Stimulated activated memory B cell treated with anti-CD40 and anti-IgM and Interleukin-4, amounts not matched to agents 10 μg/mL and 1 μg/mL and 100 μg/mL, for 72 hours (primary cell): ENCODE measurements around the gene INPP5A.

Experiments
- ATAC-seq: fragments of 150-1000 bp; cut with Tn5 transposase; 2 replicates; pipeline ENCODE4 v1.10.0; 2021
- H3K27ac Mint-ChIP-seq: one replicate; pipeline ENCODE4 v1.8.0; 2022; ENCODE audit warnings: mild to moderate bottlenecking, mixed read lengths
- H3K27me3 Mint-ChIP-seq: one replicate; pipeline ENCODE4 v1.8.0; 2022; ENCODE audit warnings: mixed read lengths
- H3K36me3 Mint-ChIP-seq: one replicate; pipeline ENCODE4 v1.8.0; 2022; ENCODE audit warnings: mixed read lengths
- H3K4me1 Mint-ChIP-seq: one replicate; pipeline ENCODE4 v1.8.0; 2022; ENCODE audit warnings: mixed read lengths
- H3K4me3 Mint-ChIP-seq: one replicate; pipeline ENCODE4 v1.8.0; 2022; ENCODE audit warnings: mild to moderate bottlenecking, moderate library complexity, mixed read lengths
- H3K9me3 Mint-ChIP-seq: one replicate; pipeline ENCODE4 v1.8.0; 2022; ENCODE audit warnings: mixed read lengths

Gene INPP5A

DNA sequence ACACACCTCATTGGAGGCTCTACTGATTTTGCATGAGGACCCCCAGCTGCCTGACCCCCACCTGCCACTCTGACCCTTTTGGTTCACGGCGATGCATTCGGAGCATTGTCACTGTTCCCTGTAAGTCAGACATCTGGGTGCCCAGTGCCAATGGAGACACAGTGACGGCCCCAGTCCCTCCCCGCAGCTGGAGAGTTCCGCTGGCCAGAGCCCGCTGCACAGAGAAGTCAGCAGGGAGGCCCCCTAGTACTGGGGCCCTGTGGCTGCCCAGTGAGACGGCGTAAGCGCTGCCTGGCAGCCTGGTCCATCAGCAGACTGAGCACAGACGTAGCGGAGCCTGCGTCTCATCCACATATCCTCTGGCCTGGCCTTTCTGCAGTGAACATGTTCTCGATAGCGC, 170.9 kb downstream of the INPP5A start:
- H3K4me1 Mint-ChIP-seq, result no peaks in the 10 kb centered on the region
- H3K27ac Mint-ChIP-seq, result no peak overlapping the region
- peaks cover 82% of the 10 kb centered on the region for H3K36me3 Mint-ChIP-seq
- no peaks in the 10 kb centered on the region for H3K27me3 Mint-ChIP-seq
- no peak overlapping the region for H3K4me3 Mint-ChIP-seq
- ATAC-seq, result no peak
- peaks cover 13% of the 10 kb centered on the region for H3K9me3 Mint-ChIP-seq

DNA sequence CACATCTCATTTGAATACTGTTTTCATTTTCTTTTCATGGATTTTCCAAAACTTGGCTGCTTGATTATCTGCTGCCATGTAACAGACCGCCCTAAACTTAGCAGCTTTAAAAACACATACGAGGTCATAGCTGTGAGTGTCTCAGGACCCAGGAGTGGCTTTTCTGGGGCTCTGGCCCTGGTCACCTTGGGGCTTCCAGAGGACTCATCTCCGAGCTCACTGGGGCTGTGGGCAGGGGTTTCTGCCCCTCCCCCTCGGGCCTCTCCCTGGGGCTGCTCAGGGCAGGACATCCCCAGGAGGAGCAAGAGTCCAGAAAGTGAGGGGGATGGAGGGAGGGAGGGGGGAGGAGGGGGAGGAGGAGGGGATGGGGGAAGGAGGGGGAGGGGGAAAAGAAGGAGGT, 171.3 kb downstream of the INPP5A start:
- Mint-ChIP-seq H3K4me3 (no peak overlapping the region), H3K9me3 (peaks cover 8% of the 10 kb centered on the region), H3K27ac (no peak overlapping the region), H3K4me1 (no peaks in the 10 kb centered on the region), H3K27me3 (no peaks in the 10 kb centered on the region), H3K36me3 (peaks cover 77% of the 10 kb centered on the region)
- no peak for ATAC-seq

- ATAC-seq, result no peak
- no peaks in the 10 kb centered on the region for H3K27me3 Mint-ChIP-seq
- no peaks in the 10 kb centered on the region for H3K4me1 Mint-ChIP-seq
Observed at GRCh38 chr10:132709471-132709951, 171.9 kb downstream of the INPP5A start.

DNA sequence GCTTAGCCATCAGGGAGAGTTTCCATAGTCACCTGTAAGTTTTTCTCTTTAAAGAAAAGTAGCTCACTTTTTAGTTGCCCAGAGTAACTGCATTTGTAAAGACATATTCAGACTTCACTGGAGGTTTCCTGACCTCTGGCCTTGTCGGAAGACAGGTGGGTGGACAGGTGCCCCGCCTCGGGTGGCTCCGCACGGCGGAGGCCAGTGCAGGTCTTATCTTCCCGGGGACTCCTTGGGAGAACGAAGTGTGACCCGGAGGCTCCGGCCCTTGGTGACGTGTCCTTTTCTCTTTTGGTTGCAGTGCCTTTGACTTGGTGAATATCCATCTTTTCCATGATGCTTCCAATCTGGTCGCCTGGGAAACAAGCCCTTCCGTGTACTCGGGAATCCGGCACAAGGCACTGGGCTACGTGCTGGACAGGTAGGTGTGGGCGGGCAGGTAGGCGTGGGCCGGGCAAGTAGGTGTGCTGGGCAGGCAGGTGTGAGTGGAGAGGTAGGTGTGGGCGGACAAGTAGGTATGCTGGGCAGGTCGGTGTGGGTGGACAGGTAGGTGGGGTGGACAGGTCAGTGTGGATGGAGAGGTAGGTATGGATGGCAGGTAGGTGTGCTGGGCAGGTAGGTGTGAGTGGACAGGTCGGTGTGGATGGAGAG, 172.6 kb downstream of the INPP5A start:
- Mint-ChIP-seq H3K4me3 (no peak overlapping the region), H3K36me3 (peaks cover 65% of the 10 kb centered on the region), H3K9me3 (peaks cover 4% of the 10 kb centered on the region), H3K27ac (no peak overlapping the region), H3K27me3 (no peaks in the 10 kb centered on the region), H3K4me1 (no peaks in the 10 kb centered on the region)
- ATAC-seq, result no peak

More at GRCh38 chr10:132709471-132709951, 171.9 kb downstream of the INPP5A start:
- Mint-ChIP-seq H3K27ac (no peak overlapping the region), H3K4me3 (no peak overlapping the region), H3K9me3 (peaks cover 6% of the 10 kb centered on the region), H3K36me3 (peaks cover 71% of the 10 kb centered on the region)

DNA sequence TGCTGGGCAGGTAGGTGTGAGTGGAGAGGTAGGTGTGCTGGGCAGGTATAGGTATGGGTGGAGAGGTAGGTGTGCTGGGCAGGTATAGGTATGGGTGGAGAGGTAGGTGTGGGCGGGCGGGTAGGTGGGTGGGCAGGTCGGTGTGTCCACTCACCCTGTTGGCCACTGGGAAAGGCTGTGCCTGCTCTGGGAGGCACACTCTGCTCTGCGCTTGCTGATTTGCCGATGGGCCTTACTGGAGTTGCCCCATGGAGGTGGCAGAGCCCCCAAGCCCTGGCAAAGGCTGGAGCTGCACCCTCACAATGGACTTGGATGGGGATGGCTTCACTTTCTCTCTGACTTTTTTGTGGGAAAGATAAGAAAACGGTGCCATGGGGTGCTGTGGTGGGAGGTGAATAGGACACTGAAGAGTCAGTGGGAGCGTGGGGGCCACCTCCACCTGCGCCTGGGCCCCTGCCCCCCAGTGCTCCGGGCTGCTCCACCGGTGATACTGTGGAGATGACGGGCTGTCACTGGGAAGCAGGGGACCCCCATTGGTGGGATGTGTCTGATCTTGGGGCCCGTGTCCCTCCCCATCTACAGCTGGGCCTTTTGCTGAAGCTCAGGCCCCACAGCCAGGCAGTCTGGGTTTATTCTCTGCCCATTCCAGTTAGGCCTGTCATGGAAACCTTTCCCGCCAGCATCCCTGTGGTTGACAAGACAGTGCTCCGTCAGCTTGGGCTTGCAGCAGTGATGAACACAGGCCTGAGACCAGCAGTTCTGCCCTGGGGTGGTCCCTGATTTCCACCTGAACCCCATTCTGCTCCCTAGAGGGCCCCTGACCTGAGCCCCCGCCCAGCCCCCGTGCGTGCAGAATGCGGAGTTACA, 173.4 kb downstream of the INPP5A start:
- peaks cover under 1% of the 10 kb centered on the region for H3K9me3 Mint-ChIP-seq
- H3K4me3 Mint-ChIP-seq, result no peak overlapping the region
- H3K4me1 Mint-ChIP-seq, result no peaks in the 10 kb centered on the region
- H3K36me3 Mint-ChIP-seq, result peaks cover 62% of the 10 kb centered on the region
- no peak for ATAC-seq
- H3K27me3 Mint-ChIP-seq, result no peaks in the 10 kb centered on the region
- no peak overlapping the region for H3K27ac Mint-ChIP-seq

DNA sequence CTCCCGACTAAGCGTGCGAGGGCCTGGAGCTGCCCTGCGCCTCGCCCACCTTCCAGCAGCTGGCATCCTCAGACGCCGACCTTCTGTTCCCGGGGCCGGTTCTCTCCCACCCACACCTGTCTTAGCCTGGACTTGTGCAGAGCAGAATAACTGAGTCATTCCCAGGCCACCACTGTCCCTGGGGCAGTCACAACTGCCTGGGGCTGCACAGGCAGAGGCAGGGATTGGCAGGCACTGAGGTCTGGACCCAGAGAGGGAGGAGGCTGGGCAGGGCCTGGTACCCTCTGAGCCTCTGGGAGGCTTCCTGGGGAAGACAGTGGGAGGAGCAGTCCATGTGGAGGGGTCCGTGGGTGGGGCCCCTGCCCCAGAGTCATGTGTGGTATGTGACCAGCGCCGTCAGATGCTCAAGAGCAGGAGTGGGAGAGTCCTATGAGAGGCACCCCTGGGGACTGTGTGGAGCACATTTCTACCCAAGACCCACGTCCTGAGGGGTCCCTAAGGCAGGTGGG, 174.1 kb downstream of the INPP5A start:
- ATAC-seq, result no peak
- Mint-ChIP-seq H3K27me3 (no peaks in the 10 kb centered on the region), H3K4me1 (no peaks in the 10 kb centered on the region), H3K4me3 (no peak overlapping the region), H3K27ac (no peak overlapping the region), H3K36me3 (peaks cover 62% of the 10 kb centered on the region), H3K9me3 (no peaks in the 10 kb centered on the region)

DNA sequence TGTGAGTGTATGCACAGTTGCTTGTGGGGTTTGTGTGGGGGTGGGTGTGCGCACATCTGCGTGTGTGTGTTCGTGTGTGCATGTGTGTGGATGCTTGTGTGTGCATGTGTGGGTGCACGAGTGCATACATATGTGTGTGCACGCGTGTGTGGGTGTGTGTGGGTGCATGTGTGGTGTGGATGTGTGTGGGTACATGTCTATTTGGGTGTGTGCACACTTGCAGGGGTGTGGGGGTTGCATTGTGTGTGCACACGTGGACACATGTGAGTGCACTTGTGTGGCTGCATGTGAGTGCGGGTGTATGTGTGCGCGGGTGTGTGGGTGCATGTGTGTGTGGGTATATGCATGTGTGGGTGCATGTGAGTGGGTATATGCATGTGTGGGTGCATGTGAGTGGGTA, 174.7 kb downstream of the INPP5A start:
- Mint-ChIP-seq H3K4me1 (no peaks in the 10 kb centered on the region), H3K27ac (no peak overlapping the region), H3K27me3 (no peaks in the 10 kb centered on the region), H3K36me3 (peaks cover 55% of the 10 kb centered on the region), H3K9me3 (no peaks in the 10 kb centered on the region), H3K4me3 (no peak overlapping the region)
- no peak for ATAC-seq

DNA sequence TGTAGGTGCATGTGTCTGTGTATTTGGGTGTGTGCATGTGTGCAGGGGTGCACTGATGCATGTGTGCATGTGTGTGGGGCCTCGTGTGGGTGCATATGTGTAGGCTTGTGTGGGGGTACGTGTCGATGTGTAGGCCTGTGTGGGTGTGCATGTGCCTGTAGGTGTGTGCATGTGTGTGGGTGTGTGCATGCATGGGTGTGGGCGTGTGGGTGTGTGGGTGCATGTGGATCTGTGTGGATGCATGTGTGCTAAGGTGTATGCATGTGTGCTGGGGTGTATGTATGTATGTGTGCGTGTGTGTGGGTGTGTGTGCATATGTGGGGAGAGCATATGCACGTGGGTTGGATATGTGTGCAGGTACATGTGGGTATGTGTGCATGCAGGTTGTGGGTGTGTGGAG, 175.2 kb downstream of the INPP5A start:
- ATAC-seq, result no peak
- H3K4me1 Mint-ChIP-seq, result no peaks in the 10 kb centered on the region
- no peaks in the 10 kb centered on the region for H3K27me3 Mint-ChIP-seq
- H3K9me3 Mint-ChIP-seq, result no peaks in the 10 kb centered on the region
- H3K4me3 Mint-ChIP-seq, result no peak overlapping the region
- H3K36me3 Mint-ChIP-seq, result peaks cover 51% of the 10 kb centered on the region
- no peak overlapping the region for H3K27ac Mint-ChIP-seq

- no peaks in the 10 kb centered on the region for H3K27me3 Mint-ChIP-seq
- peaks cover 43% of the 10 kb centered on the region for H3K36me3 Mint-ChIP-seq
- no peak overlapping the region for H3K27ac Mint-ChIP-seq
- H3K4me3 Mint-ChIP-seq, result no peak overlapping the region
- no peak for ATAC-seq
- no peaks in the 10 kb centered on the region for H3K9me3 Mint-ChIP-seq
- H3K4me1 Mint-ChIP-seq, result no peaks in the 10 kb centered on the region
Observed at GRCh38 chr10:132713421-132714095, 176.0 kb downstream of the INPP5A start.

DNA sequence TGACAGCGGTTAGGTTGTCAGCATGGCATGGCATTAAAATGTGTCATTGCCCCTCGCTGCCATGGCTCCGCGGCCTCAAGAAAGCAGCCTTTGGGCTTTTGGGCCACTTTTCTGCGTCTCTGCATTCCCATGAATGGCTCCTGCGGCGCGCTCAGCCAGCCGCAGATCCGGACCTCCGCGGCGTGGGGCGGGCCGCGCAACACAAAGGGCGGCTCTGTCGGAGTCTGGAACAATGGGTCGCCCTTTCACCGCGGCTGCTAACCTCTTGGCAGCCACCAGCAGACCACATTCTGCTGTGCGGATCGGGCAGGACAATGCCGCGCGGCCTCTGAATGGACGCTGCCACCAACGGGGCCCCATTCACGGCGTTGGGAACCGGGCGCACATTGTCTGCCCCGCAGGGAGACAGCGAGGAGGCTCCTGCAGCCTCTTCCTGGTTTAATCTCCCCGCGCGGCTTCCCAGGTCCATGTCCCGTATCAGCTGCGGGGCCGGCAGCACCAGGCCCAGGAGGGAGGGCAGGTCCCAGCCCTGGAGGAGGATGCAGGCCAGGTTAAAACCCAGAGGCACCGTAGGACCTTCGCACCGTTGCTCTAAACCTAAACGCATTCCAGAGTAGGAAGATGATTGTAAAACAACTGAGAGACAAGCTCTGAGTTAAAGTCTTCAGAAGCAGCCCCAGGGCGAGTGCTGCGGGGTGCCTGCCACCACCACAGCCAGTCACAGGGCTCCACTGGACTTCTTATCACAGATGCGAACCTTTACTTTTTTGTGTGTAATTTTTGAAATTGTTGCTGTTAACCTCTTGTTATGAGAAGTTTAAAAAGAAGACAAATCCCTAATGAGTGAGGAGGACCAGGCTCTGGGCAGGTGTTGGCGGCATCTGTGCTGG, 176.8 kb downstream of the INPP5A start:
- no peak overlapping the region for H3K27ac Mint-ChIP-seq
- H3K4me3 Mint-ChIP-seq, result no peak overlapping the region
- no peaks in the 10 kb centered on the region for H3K9me3 Mint-ChIP-seq
- H3K36me3 Mint-ChIP-seq, result peaks cover 43% of the 10 kb centered on the region
- H3K27me3 Mint-ChIP-seq, result no peaks in the 10 kb centered on the region
- ATAC-seq, result no peak
- no peaks in the 10 kb centered on the region for H3K4me1 Mint-ChIP-seq

DNA sequence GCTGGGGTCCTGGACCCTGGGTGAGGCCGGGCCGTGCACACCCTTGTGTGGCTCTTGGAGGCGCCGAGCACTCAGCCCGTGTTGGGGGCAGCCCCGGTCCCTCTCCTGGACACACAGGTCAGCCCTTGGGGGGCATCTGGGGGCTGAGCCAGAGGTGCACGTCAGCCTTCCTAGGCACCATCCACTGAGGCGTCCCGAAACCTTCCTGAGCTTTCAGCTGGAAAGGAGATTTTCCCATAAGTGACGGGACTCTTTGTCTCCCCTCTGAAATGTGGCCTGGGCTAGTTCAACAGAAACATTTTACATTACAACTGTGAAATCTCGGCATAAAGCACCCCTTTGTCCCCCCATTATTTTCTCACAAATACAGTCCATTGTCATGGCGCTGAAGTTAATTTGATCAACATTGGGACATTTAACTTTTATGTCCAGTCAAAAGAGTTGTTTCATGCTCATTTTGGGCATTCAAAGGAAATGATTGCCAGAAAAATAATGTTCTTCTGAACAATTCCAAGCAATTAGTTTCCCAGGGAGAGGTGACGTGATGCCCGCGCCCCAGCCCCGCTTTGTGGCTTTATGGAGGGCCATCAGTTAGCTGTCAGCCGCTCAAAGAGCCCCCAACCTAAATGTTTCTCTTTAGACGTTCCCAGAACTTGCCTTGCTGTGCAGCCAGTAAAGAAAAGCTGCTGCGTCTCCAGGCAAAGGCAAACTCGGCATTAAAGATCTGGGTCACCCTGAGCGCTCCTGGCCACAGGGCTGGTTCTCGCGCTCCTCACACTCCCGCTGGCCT, 177.6 kb downstream of the INPP5A start:
- Mint-ChIP-seq H3K4me1 (no peaks in the 10 kb centered on the region), H3K4me3 (no peak overlapping the region), H3K27ac (no peak overlapping the region), H3K36me3 (peaks cover 38% of the 10 kb centered on the region), H3K9me3 (no peaks in the 10 kb centered on the region), H3K27me3 (no peaks in the 10 kb centered on the region)
- ATAC-seq, result no peak

DNA sequence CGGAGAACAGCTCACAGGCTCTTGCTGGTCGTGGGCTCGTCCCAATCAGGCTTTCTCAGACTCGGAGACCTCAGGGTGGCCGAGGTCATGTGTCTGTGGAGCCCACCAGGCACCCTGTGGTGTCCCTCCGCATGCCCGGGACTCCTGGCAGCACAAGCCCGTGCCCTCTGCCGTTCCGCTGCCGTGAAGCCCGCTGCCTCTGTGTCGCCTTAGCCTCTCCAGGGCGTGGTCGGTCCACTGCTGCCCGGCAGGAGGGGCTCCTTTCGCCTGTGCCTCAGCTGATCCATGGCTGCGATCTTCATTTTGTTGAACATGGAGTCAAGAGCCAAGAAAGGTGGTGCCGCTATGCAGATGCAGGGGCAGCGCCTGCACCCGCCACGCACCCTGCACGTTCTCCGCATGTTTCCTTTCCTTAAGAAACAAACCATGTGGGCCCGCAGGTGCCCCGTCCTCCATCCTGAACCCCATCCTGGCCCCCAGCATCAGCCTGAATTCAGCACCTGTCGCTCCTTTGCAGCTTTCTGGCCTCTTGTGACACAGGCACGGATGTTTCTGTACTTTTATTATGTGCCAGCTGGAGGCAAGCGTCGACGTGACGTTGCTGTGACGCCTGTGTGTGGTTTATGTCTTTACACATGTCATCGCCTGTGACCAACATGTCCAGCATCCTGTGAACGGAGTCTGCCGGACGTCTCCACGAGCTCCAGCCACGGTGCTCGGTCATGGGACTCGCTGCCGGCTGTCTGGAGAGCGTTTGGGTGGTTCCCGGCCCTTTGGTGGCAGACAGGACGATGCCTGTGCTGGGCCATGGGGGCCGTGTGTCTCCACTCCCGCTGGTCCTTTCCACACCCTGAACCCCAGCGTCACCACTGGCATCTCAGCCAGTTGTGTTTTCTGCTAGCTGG, 178.4 kb downstream of the INPP5A start:
- Mint-ChIP-seq H3K36me3 (peaks cover 31% of the 10 kb centered on the region), H3K9me3 (no peaks in the 10 kb centered on the region), H3K27ac (no peak overlapping the region), H3K27me3 (no peaks in the 10 kb centered on the region), H3K4me3 (no peak overlapping the region), H3K4me1 (no peaks in the 10 kb centered on the region)
- ATAC-seq, result no peak
